Endothelial cell of umbilical vein (primary cell): ENCODE measurements around the gene KANK3.

Source experiments
- CTCF ChIP-seq, 2 donors: IDR thresholded peaks; 1 replicate in 1 of 2; 2 replicates in 1 of 2; pipeline ENCODE4 v1.5.1; 2011; ENCODE audit warnings: low read length in 2 of 2, mild to moderate bottlenecking in 2 of 2, moderate library complexity in 2 of 2, control low read depth in 1 of 2, inconsistent platforms in 1 of 2, low read depth in 1 of 2; ENCODE audit not compliant: insufficient read depth in 1 of 2; ENCODE audit errors: extremely low read depth in 1 of 2
- EZH2 ChIP-seq: IDR thresholded peaks from 2 replicates; pipeline ENCODE4 v1.6.1; 2012; ENCODE audit warnings: borderline replicate concordance, low read depth, mild to moderate bottlenecking, moderate library complexity, low read length, inconsistent platforms; ENCODE audit not compliant: severe bottlenecking
- FOS ChIP-seq: IDR thresholded peaks from 2 replicates; pipeline ENCODE4 v1.6.1; 2011; ENCODE audit warnings: mild to moderate bottlenecking, low read length, moderate library complexity, borderline replicate concordance; ENCODE audit not compliant: insufficient read depth
- JUN ChIP-seq: IDR thresholded peaks from 2 replicates; pipeline ENCODE4 v1.6.1; 2011; ENCODE audit warnings: borderline replicate concordance, low read depth; ENCODE audit not compliant: insufficient read length, insufficient read depth
- MAX ChIP-seq: IDR thresholded peaks from 2 replicates; pipeline ENCODE4 v1.6.1; 2011; ENCODE audit not compliant: insufficient read depth, insufficient read length
- POLR2A ChIP-seq: IDR thresholded peaks from 2 replicates; pipeline ENCODE4 v1.6.1; 2012; ENCODE audit warnings: low read depth, mild to moderate bottlenecking, control low read depth, low read length
- POLR2AphosphoS5 ChIP-seq: IDR thresholded peaks from 2 replicates; pipeline ENCODE4 v1.6.1; 2012; ENCODE audit warnings: low read depth, mild to moderate bottlenecking, control low read depth, low read length, moderate library complexity; ENCODE audit not compliant: insufficient read depth

GRCh38 chr19:8335343-8336071 is 7.6 kb downstream of the KANK3 start:
- TF ChIP-seq CTCF (IDR thresholded peaks at IDR 0.05; ENCODE audit: extremely low read depth in 1 of 2, insufficient read depth in 1 of 2, low read depth in 1 of 2, low read length in 2 of 2), result peak in 1 of 2 donors; percentile 18
- peak; percentile 31 for TF ChIP-seq POLR2A
- TF ChIP-seq POLR2AphosphoS5, result no peak
- no peak for TF ChIP-seq EZH2
- no peak for TF ChIP-seq MAX
- no peak for TF ChIP-seq JUN
- TF ChIP-seq FOS, result no peak
